IMR-90 (cell line): ENCODE measurements around the gene HSP90AA1. TPM values are rescaled to one million over a fixed set of nuclear protein-coding genes. Genes with fewer than 3 reads are reported as not detected.

ENCODE experiments used
- ATAC-seq: fragments of 200-7000 bp; cut with Tn5 transposase; 2 replicates; pipeline ENCODE4 v1.9.1; 2020; ENCODE audit warnings: low read depth, mild to moderate bottlenecking, moderate library complexity
- BruUV-seq: library from RNA; stranded (reverse); fragments of 400-500 nt; replicated peaks from 2 replicates; lab custom pipeline; 2021; lab: Mats Ljungman, UMichigan
- CTCF ChIA-PET: fragments of 300-600 bp; formaldehyde crosslinking; extraction: SDS; loops from one replicate; lab custom pipeline; 2021; ENCODE audit warnings: antibody characterized with exemption; lab: Yijun Ruan, JAX
- POLR2A ChIA-PET: fragments of 300-600 bp; sonication (Branson Sonifier 250); formaldehyde crosslinking; loops from one replicate; lab custom pipeline; 2022; ENCODE audit warnings: antibody characterized with exemption; ENCODE audit not compliant: unreplicated experiment; lab: Charles Lee
- DNase-seq: peaks from one replicate; pipeline ENCODE4 v3.0.0; 2013
- H2AFZ ChIP-seq: replicated peaks from 2 replicates; pipeline ENCODE3; 2013; ENCODE audit warnings: low read length, mild to moderate bottlenecking; ENCODE audit not compliant: poor library complexity
- H2AK5ac ChIP-seq: 2 replicates; pipeline ENCODE4 v1.6.1; 2013; ENCODE audit warnings: low read depth, low read length, inconsistent platforms
- H2AK9ac ChIP-seq: replicated peaks from 2 replicates; pipeline ENCODE3; 2013; ENCODE audit warnings: mild to moderate bottlenecking, low read depth, low read length, moderate library complexity; ENCODE audit not compliant: poor library complexity
- H2BK120ac ChIP-seq: 2 replicates; pipeline ENCODE4 v1.6.1; 2013; ENCODE audit warnings: low read depth, low read length, inconsistent platforms
- H2BK15ac ChIP-seq: 3 replicates; pipeline ENCODE4 v1.6.1; 2013; ENCODE audit warnings: low read depth, low read length, inconsistent platforms
- H2BK20ac ChIP-seq: 2 replicates; pipeline ENCODE4 v1.6.1; 2013; ENCODE audit warnings: low read depth, mild to moderate bottlenecking, inconsistent platforms, low read length, moderate library complexity
- H2BK5ac ChIP-seq: 2 replicates; pipeline ENCODE4 v1.6.1; 2013; ENCODE audit warnings: mild to moderate bottlenecking, low read depth, low read length, inconsistent platforms; ENCODE audit not compliant: poor library complexity, severe bottlenecking
- H3K14ac ChIP-seq: replicated peaks from 2 replicates; pipeline ENCODE4 v1.6.1; 2013; ENCODE audit warnings: low read depth, low read length, inconsistent platforms
- H3K18ac ChIP-seq: 2 replicates; pipeline ENCODE4 v1.6.1; 2013; ENCODE audit warnings: low read depth, low read length, control low read depth
- H3K23ac ChIP-seq: 2 replicates; pipeline ENCODE4 v1.6.1; 2013; ENCODE audit warnings: low read depth, low read length, inconsistent platforms
- H3K27ac ChIP-seq: 2 replicates; pipeline ENCODE4 v1.5.1; 2013; ENCODE audit warnings: mild to moderate bottlenecking, control low read depth, low read length; ENCODE audit not compliant: insufficient read depth
- H3K27me3 ChIP-seq: 2 replicates; pipeline ENCODE4 v1.6.1; 2013; ENCODE audit warnings: low read length; ENCODE audit not compliant: control insufficient read depth, insufficient read depth
- H3K36me3 ChIP-seq: 2 replicates; pipeline ENCODE4 v1.6.1; 2013; ENCODE audit warnings: low read length, mixed read lengths; ENCODE audit not compliant: control insufficient read depth, insufficient read depth
- H3K4ac ChIP-seq: 2 replicates; pipeline ENCODE4 v1.6.1; 2013; ENCODE audit warnings: low read depth, low read length, inconsistent platforms
- H3K4me1 ChIP-seq: 2 replicates; pipeline ENCODE4 v1.6.1; 2013; ENCODE audit warnings: low read length, mixed read lengths; ENCODE audit not compliant: control insufficient read depth, insufficient read depth
- H3K4me2 ChIP-seq: 2 replicates; pipeline ENCODE4 v1.6.1; 2013; ENCODE audit warnings: low read depth, mild to moderate bottlenecking, control low read depth, low read length, moderate library complexity
- H3K4me3 ChIP-seq: 2 replicates; pipeline ENCODE4 v1.5.1; 2013; ENCODE audit warnings: low read depth, mild to moderate bottlenecking, control low read depth, low read length, moderate library complexity; ENCODE audit not compliant: insufficient read depth
- H3K56ac ChIP-seq: 2 replicates; pipeline ENCODE4 v1.6.1; 2013; ENCODE audit warnings: low read length, inconsistent platforms; ENCODE audit not compliant: insufficient read depth; ENCODE audit errors: extremely low read depth
- H3K79me1 ChIP-seq, 2 experiments: 2 replicates each; pipeline ENCODE4 v1.6.1; 2013; ENCODE audit warnings: low read length in 2 of 2, inconsistent platforms in 1 of 2, low read depth in 1 of 2
- H3K9ac ChIP-seq: 2 replicates; pipeline ENCODE4 v1.6.1; 2013; ENCODE audit warnings: low read depth, low read length, control low read depth
- H3K9me1 ChIP-seq: 2 replicates; pipeline ENCODE4 v1.6.1; 2013; ENCODE audit warnings: low read length, inconsistent platforms; ENCODE audit not compliant: insufficient read depth
- H3K9me3 ChIP-seq: 2 replicates; pipeline ENCODE4 v1.6.1; 2013; ENCODE audit warnings: low read length; ENCODE audit not compliant: control insufficient read depth, insufficient read depth
- H4K20me1 ChIP-seq: 2 replicates; pipeline ENCODE4 v1.6.1; 2013; ENCODE audit warnings: low read length, inconsistent platforms; ENCODE audit not compliant: insufficient read depth
- H4K5ac ChIP-seq: 2 replicates; pipeline ENCODE4 v1.6.1; 2013; ENCODE audit warnings: mild to moderate bottlenecking, low read depth, low read length, control low read depth
- H4K8ac ChIP-seq, 2 experiments: 2 replicates each; pipeline ENCODE4 v1.6.1; 2013; ENCODE audit warnings: low read depth in 2 of 2, low read length in 2 of 2, control low read depth in 1 of 2, inconsistent platforms in 1 of 2
- H4K91ac ChIP-seq: 2 replicates; pipeline ENCODE4 v1.6.1; 2013; ENCODE audit warnings: low read depth, low read length, inconsistent platforms; ENCODE audit not compliant: insufficient read depth
- MXI1 ChIP-seq: IDR thresholded peaks from 2 replicates; pipeline ENCODE4 v1.6.1; 2012; ENCODE audit warnings: low read depth, mild to moderate bottlenecking, low read length, moderate library complexity, borderline replicate concordance
- RFX5 ChIP-seq: IDR thresholded peaks from 2 replicates; pipeline ENCODE4 v1.8.0; 2012; ENCODE audit warnings: low read depth, mild to moderate bottlenecking, low read length, moderate library complexity
- WGBS, 2 experiments: methylation state at CpG; one replicate each; pipeline versions ENCODE4 v1.1.5 to v1.1.7; 2013; ENCODE audit warnings: missing lambda C conversion rate in 2 of 2; ENCODE audit not compliant: insufficient read length in 1 of 2; ENCODE audit errors: extremely low coverage in 2 of 2; 5-methylcytosine and 5-hydroxymethylcytosine counted together
- dilution Hi-C: fragments of 300-500 bp; cut with HindIII; formaldehyde crosslinking; loops from one replicate; pipeline ENCODE4 v1.14.3; 2018; ENCODE audit warnings: low sequenced_read_pairs; ENCODE audit not compliant: unreplicated experiment
- in situ Hi-C: fragments of 300-500 bp; cut with MboI; formaldehyde crosslinking; loops from 3 replicates; pipeline ENCODE4 v1.14.3; 2019; ENCODE audit warnings: low sequenced_read_pairs, inconsistent platforms, mixed read lengths
- intact Hi-C: fragments of 100-400 bp; cut with micrococcal nuclease; formaldehyde crosslinking; loops from 2 replicates; pipeline ENCODE4 v1.10.0; 2022
- polyA plus RNA-seq, 3 experiments: library from polyadenylated mRNA; depleted of rRNA; stranded (reverse); fragments of >200 nt; gene quantifications; 2 replicates each; pipeline ENCODE4 v1.2.3, GENCODE V29; 2012; ENCODE audit warnings: low replicate concordance in 1 of 3
- total RNA-seq: library from RNA; depleted of rRNA; stranded (reverse); fragments of >200 nt; gene quantifications from 2 replicates; pipeline ENCODE4 v1.2.3, GENCODE V29; 2012

The HSP90AA1 gene
- total and polyA plus RNA-seq, 2 of the 4 experiments (the other 2 are of a cell fraction): 535 to 578 TPM

DNA sequence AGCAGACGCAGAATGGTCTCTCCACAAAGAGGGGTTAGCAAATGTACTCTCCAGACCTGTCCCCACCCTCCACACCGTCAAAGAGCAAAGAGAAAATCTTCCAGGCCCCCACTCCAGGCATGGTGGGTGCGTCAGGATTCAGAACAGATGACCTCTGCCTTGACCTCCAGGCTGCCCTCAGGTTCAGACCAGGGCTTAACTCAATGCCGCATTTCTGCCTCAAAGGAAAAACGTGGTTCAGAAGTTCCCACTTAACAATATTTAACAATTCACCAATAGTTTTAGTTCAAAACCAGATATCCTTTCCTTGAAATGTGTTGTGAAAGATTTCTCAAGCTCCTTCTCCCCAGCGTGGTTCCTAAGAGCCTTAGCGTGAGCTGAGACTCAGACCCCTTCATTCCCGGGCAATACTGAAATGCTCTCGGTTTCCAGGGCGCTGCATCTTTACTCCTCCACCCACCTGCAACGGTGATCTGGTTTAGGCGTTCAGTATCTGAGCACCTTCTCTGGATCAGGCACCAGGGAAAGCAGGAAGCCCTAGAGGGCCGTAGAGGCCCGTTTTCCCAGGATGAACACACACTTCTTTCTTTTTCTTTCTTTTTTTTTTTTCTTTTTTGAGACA lies 22.9 kb downstream of the HSP90AA1 start:
- 90% methylated on average over 2 of the region's 14 CpGs; no CpG with 5 or more reads in 1 of the 2 experiments for WGBS, 2 experiments

More for the DNA sequence above, 22.9 kb downstream of the HSP90AA1 start:
- Histone ChIP-seq H4K8ac (no peak overlapping the region), H2BK5ac (no peak overlapping the region), H2AK5ac (no peak overlapping the region), H3K9me3 (no peaks in the 10 kb centered on the region; the same call in 1 of the 2 replicates), H3K4me1 (no peaks in the 10 kb centered on the region), H2BK120ac (no peak overlapping the region), H3K4ac (no peak overlapping the region), H3K27ac (no peak overlapping the region), H3K23ac (no peak overlapping the region), H3K14ac (no peak overlapping the region), H2AK9ac (no peak overlapping the region), H4K5ac (no peak overlapping the region), H2BK20ac (no peak overlapping the region), H3K56ac (no peak overlapping the region), H2BK15ac (no peak overlapping the region), H3K18ac (no peak overlapping the region), H3K79me1 (no peaks in the 10 kb centered on the region), H3K36me3 (no peaks in the 10 kb centered on the region), H4K20me1 (no peaks in the 10 kb centered on the region), H2AFZ (peak overlapping the region; percentile 87), H3K9ac (no peak overlapping the region), H3K4me3 (no peak overlapping the region), H3K27me3 (no peaks in the 10 kb centered on the region), H3K9me1 (no peaks in the 10 kb centered on the region), H3K4me2 (no peak overlapping the region), H4K91ac (no peak overlapping the region)
- ATAC-seq (no peak), DNase-seq (no peak)
- no peak for TF ChIP-seq RFX5
- TF ChIP-seq MXI1: no peak
- BruUV-seq: no TSS peak
- dilution Hi-C loops (no loop called here), in situ Hi-C loops (no loop called here), intact Hi-C loops (loop anchor here (1.0 to 2.0 kb wide), 3 partner anchors 23 to 250 kb away; partner anchors contain the start of gene HSP90AA1)
- ChIA-PET POLR2A (no interaction called here), CTCF (interaction anchor here (1.5 kb wide), 1 partner anchor 33 kb away, joined by 7 read pairs; no protein-coding TSS in a partner anchor)
